Measurements from ENCODE around the gene TMEM145. TPM values are rescaled to one million over a fixed set of nuclear protein-coding genes. Genes with fewer than 3 reads are reported as not detected.

The TMEM145 gene
- total RNA-seq, 4 donors from 2014 or later: 0.69 TPM; not detected in 3

DNA sequence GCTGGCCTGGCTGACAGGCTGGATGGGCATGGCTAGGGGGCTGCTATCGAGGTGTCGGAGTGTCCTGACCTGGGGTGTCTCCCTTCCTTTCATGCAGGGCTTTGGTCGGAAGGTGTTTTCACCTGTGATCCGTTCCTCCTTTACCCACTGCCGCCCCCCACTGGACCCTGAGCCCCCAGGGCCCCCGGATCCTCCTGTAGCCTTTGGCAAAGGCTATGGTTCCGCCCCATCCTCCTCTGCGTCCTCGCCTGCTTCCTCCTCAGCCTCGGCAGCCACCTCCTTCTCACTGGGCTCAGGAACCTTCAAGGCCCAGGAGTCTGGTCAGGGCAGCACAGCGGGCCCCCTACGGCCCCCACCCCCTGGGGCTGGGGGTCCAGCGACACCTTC is 23.0 kb upstream of the TMEM145 start:
- no peaks in the 10 kb centered on the region for H3K9me3 ChIP-seq
- H3K36me3 ChIP-seq: no peaks in the 10 kb centered on the region
- H3K4me1 ChIP-seq: peaks cover 0 to 17% of the 10 kb centered on the region in 2 donors
- no peak overlapping the region for H3K27ac ChIP-seq
- no peaks in the 10 kb centered on the region for H3K27me3 ChIP-seq
- TF ChIP-seq, protein P1, sequence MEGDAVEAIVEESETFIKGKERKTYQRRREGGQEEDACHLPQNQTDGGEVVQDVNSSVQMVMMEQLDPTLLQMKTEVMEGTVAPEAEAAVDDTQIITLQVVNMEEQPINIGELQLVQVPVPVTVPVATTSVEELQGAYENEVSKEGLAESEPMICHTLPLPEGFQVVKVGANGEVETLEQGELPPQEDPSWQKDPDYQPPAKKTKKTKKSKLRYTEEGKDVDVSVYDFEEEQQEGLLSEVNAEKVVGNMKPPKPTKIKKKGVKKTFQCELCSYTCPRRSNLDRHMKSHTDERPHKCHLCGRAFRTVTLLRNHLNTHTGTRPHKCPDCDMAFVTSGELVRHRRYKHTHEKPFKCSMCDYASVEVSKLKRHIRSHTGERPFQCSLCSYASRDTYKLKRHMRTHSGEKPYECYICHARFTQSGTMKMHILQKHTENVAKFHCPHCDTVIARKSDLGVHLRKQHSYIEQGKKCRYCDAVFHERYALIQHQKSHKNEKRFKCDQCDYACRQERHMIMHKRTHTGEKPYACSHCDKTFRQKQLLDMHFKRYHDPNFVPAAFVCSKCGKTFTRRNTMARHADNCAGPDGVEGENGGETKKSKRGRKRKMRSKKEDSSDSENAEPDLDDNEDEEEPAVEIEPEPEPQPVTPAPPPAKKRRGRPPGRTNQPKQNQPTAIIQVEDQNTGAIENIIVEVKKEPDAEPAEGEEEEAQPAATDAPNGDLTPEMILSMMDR (IDR thresholded peaks at IDR 0.05): no peak
- no peak for TF ChIP-seq POLR2A (IDR thresholded peaks at IDR 0.05)
- intact Hi-C loops (cut with DNase I; ENCODE audit: low total_unique reads): loop anchor here (5.0 kb wide), 1 partner anchor 43 kb away; no protein-coding TSS in a partner anchor
- no peak overlapping the region for H3K4me3 ChIP-seq
- no peak for DNase-seq

DNA sequence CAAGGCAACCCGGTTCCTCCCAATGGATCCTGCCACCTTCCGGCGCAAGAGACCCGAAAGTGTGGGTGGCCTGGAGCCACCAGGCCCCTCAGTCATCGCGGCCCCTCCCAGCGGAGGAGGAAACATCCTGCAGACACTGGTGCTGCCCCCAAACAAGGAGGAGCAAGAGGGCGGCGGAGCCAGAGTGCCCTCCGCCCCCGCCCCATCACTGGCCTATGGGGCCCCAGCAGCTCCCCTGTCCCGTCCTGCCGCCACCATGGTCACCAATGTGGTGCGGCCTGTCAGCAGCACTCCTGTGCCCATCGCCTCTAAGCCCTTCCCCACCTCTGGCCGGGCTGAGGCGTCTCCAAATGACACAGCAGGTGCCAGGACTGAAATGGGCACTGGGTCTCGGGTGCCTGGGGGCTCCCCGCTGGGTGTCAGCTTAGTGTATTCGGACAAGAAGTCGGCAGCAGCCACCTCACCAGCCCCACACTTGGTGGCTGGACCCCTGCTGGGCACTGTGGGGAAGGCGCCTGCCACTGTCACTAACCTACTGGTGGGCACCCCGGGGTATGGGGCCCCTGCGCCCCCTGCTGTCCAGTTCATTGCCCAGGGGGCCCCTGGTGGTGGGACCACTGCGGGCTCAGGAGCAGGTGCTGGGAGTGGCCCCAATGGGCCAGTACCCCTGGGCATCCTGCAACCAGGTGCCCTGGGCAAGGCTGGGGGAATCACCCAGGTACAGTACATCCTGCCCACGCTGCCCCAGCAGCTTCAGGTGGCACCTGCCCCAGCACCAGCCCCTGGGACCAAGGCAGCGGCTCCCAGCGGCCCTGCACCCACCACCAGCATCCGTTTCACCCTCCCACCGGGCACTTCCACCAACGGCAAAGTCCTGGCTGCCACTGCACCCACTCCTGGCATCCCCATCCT is 22.3 kb upstream of the TMEM145 start:
- H3K9me3 ChIP-seq: no peaks in the 10 kb centered on the region
- peaks cover 0 to 11% of the 10 kb centered on the region in 2 donors for H3K4me1 ChIP-seq
- intact Hi-C loops (cut with DNase I; ENCODE audit: low total_unique reads): loop anchor here (5.0 kb wide), 1 partner anchor 43 kb away; no protein-coding TSS in a partner anchor
- no peaks in the 10 kb centered on the region for H3K27me3 ChIP-seq
- H3K36me3 ChIP-seq: no peaks in the 10 kb centered on the region
- TF ChIP-seq, protein P1 (IDR thresholded peaks at IDR 0.05): peak in 2 of 4 experiments; percentile 32
- no peak for TF ChIP-seq POLR2A (IDR thresholded peaks at IDR 0.05)
- no peak overlapping the region for H3K4me3 ChIP-seq
- DNase-seq: peak in 1 of 2 donors; percentile 28
- H3K27ac ChIP-seq: no peak overlapping the region

- TF ChIP-seq, protein P1 (IDR thresholded peaks at IDR 0.05): no peak
- H3K27ac ChIP-seq: no peak overlapping the region
- intact Hi-C loops (cut with DNase I; ENCODE audit: low total_unique reads): loop anchor here (5.0 kb wide), 1 partner anchor 44 kb away; no protein-coding TSS in a partner anchor
- H3K36me3 ChIP-seq: no peaks in the 10 kb centered on the region
- peaks cover 0 to 4% of the 10 kb centered on the region in 2 donors for H3K4me1 ChIP-seq
- no peaks in the 10 kb centered on the region for H3K9me3 ChIP-seq
- no peak overlapping the region for H3K4me3 ChIP-seq
- H3K27me3 ChIP-seq: no peaks in the 10 kb centered on the region
- DNase-seq: no peak
Observed at GRCh38 chr19:42291435-42291810, 21.7 kb upstream of the TMEM145 start.

GRCh38 chr19:42292042-42292960 is 20.8 kb upstream of the TMEM145 start:
- DNase-seq: no peak
- Histone ChIP-seq H3K27ac (no peak overlapping the region), H3K27me3 (no peaks in the 10 kb centered on the region), H3K9me3 (no peaks in the 10 kb centered on the region), H3K36me3 (no peaks in the 10 kb centered on the region), H3K4me3 (no peak overlapping the region), H3K4me1 (no peaks in the 10 kb centered on the region)
- TF ChIP-seq POLR2A (IDR thresholded peaks at IDR 0.05): no peak
- TF ChIP-seq, protein P1 (IDR thresholded peaks at IDR 0.05): no peak
- intact Hi-C loops (cut with DNase I; ENCODE audit: low total_unique reads): loop anchor here (5.0 kb wide), 1 partner anchor 45 kb away; no protein-coding TSS in a partner anchor

Data from uterus (tissue), 4 donors.